ENCODE data around the gene ARL8A.

Gene ARL8A

DNA sequence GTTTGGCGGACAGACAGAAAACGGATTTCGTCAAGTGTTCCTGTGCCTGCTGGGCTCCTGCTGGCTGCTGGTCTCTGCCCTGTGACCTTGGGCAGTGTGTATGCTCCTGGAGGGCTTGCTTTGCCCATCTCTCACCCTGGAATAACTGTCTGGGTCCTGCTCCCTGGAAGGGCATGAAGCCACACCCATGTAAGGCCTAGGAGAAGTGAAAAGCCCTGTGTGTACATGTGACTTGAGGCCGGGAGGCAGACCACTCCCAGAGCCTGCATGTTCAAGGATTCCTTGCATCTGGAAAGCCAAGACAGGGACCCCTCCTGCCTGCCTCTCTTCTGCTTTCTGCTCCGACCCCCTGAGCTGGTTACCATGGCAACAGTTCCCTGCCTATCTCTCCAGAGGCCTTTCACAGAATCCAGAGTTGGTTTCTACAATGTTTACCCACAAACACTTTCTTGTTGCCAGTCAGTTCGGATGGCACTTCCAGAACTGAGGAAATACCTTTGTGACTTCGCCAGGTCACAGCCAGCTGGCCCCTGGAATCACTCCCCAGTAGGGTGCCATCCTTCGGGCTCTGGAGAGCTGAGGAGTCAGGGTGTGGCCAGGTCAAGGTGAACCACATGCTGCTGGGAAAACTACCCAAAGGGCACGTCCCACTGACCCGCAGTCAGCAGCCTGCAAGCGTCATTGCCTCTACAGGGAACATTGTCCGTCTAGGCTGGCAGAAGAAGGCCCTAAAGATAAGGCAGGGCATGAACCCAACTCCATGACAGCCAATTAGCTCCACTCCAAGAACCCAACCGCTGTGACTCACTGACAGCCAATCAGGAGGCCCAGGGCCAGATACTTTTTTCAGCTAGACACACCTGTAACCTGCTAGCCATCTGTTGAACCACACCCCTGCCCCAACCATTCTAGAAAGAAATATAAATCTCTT, 36.5 kb downstream of the ARL8A start:
- Mint-ChIP-seq H3K9me3 (no peaks in the 10 kb centered on the region), H3K4me3 (no peak overlapping the region), H3K27me3 (ENCODE audit: low read depth) (no peaks in the 10 kb centered on the region), H3K4me1 (ENCODE audit: low read depth) (no peaks in the 10 kb centered on the region), H3K36me3 (ENCODE audit: low read depth) (no peaks in the 10 kb centered on the region), H3K27ac (no peak overlapping the region)

GRCh38 chr1:202107321-202107761, 37.2 kb downstream of the ARL8A start:
- H3K27ac Mint-ChIP-seq: no peak overlapping the region
- no peaks in the 10 kb centered on the region for H3K36me3 Mint-ChIP-seq (ENCODE audit: low read depth)
- no peaks in the 10 kb centered on the region for H3K27me3 Mint-ChIP-seq (ENCODE audit: low read depth)
- no peak overlapping the region for H3K4me3 Mint-ChIP-seq
- no peaks in the 10 kb centered on the region for H3K9me3 Mint-ChIP-seq
- H3K4me1 Mint-ChIP-seq (ENCODE audit: low read depth): no peaks in the 10 kb centered on the region

GRCh38 chr1:202106340-202107254, 37.9 kb downstream of the ARL8A start:
- H3K4me3 Mint-ChIP-seq: no peak overlapping the region

DNA sequence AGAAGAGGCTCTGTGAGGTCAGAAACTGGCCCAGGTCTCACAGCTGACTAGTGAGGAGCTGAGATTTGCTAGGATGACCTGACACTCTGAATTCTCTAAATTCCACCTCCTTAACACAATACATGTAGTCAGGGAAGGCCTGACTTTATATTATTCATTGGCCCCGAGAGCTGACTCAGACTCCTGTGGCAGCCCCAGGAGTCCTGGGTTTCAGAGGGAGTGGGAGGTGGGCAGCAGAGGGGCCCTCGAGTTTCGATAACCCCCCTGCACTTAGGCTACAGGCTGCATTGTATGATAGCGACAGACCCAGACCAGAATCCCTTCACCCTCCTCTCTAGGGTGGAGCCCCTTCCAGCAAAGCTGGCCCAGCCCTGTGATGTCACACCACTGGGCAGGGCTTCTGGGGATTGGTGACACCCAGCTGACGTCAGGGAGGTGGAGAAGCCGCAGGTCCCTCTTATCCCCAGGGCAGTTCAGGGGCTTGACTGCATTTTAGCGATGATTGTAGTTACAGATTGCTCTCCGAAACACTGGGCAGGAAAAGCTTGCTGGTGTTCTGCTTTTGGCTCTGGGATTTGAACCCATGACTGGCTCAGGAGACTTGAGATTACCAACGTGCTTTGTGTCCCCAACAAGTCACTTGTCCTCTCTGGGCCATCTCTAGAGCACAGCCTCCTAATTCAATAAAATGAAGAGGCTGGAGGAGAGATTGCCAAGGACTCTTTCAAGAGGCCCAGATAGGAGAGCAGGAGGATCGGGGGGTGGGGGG, 38.8 kb downstream of the ARL8A start:
- Mint-ChIP-seq H3K4me1 (ENCODE audit: low read depth) (no peaks in the 10 kb centered on the region), H3K4me3 (no peak overlapping the region), H3K27me3 (ENCODE audit: low read depth) (no peaks in the 10 kb centered on the region), H3K9me3 (no peaks in the 10 kb centered on the region), H3K36me3 (ENCODE audit: low read depth) (no peaks in the 10 kb centered on the region), H3K27ac (no peak overlapping the region)

More at GRCh38 chr1:202106340-202107254, 37.9 kb downstream of the ARL8A start:
- no peaks in the 10 kb centered on the region for H3K36me3 Mint-ChIP-seq (ENCODE audit: low read depth)
- H3K27ac Mint-ChIP-seq: no peak overlapping the region
- no peaks in the 10 kb centered on the region for H3K27me3 Mint-ChIP-seq (ENCODE audit: low read depth)
- no peaks in the 10 kb centered on the region for H3K9me3 Mint-ChIP-seq
- H3K4me1 Mint-ChIP-seq (ENCODE audit: low read depth): no peaks in the 10 kb centered on the region

DNA sequence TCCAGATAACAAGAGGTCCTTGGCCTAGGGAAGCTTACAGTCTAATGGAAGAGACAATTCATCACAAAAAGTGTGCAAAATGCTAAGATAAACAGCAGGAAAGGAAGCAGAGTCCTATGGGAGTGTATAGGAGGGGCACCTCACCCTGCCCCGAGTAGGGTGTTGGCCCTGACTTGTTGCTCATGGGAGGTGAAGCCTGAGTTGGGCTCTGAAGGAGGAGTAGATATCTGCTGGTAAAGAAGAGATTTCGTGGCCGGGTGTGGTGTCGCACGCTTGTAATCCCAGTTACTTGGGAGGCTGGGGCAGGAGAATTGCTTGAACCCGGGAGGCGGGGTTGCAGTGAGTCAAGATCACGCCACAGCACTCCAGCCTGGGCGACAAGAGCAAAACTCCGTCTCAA, 40.5 kb downstream of the ARL8A start:
- Mint-ChIP-seq H3K4me3 (no peak overlapping the region), H3K27me3 (ENCODE audit: low read depth) (no peaks in the 10 kb centered on the region), H3K36me3 (ENCODE audit: low read depth) (no peaks in the 10 kb centered on the region), H3K4me1 (ENCODE audit: low read depth) (no peaks in the 10 kb centered on the region), H3K27ac (no peak overlapping the region), H3K9me3 (no peaks in the 10 kb centered on the region)

DNA sequence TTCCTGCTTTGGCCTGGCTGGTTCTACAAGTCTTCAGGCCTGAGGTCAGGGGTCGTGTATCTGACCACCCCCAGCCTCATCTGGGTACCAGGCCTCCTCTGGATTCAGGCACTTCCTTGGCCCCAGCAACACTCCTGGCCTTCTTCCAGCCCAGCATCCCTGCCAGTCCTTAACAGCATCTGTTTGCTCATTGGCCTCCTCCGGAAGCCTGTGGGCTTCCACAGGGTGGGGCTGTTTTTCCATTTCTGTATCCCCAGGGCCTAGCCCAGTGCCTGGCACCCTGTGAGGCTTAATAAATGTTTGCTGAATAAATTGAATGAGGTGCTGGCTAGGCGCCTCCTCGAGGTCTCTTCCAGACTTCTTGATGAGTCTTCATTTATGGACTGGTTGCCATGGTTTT, 43.4 kb downstream of the ARL8A start:
- Mint-ChIP-seq H3K4me3 (no peak overlapping the region), H3K36me3 (ENCODE audit: low read depth) (no peaks in the 10 kb centered on the region), H3K27ac (no peak overlapping the region), H3K9me3 (no peaks in the 10 kb centered on the region), H3K4me1 (ENCODE audit: low read depth) (no peaks in the 10 kb centered on the region), H3K27me3 (ENCODE audit: low read depth) (no peaks in the 10 kb centered on the region)

DNA sequence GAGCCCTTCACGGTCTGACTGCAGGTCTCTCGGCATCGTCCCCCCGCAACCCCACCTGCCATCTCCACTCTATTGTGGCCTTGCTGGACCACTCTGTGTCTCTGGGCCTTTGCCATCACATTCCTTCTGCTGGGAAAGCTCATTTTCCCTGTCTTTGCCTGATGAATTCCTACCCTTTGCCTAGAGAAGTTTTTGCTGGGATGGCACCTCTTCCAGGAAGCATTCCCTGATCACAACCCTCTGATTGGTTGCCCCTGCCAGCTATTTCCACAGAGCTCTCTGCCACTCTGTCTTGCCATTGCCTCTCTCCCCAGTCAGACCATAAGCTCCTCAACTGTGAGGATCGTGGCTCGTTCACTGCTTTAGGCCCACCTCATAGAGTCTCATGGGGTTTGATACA, 50.7 kb downstream of the ARL8A start:
- Mint-ChIP-seq H3K27me3 (ENCODE audit: low read depth) (peaks cover 4% of the 10 kb centered on the region), H3K27ac (no peak overlapping the region), H3K4me3 (no peak overlapping the region), H3K4me1 (ENCODE audit: low read depth) (no peaks in the 10 kb centered on the region), H3K9me3 (no peaks in the 10 kb centered on the region), H3K36me3 (ENCODE audit: low read depth) (no peaks in the 10 kb centered on the region)

DNA sequence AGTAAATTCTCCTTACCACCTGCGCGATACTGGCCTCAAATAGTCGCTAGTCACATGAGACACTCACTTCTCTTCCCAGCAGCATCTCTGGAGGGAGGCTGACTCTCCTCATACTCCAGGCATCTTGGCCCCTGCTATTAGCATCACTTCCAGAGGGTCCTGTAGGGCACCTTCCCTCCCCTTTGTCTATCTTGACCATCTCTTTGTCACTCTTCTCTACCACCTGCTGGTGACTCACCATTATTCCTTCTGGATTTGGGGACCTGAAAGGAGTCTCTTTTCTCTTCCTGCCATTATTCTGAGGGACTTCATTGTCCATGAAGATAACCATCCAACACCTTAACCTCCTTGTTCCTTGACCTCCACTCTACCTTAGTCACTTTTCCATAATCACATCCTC, 53.5 kb downstream of the ARL8A start:
- Mint-ChIP-seq H3K27me3 (ENCODE audit: low read depth) (peaks cover 4% of the 10 kb centered on the region), H3K4me3 (no peak overlapping the region), H3K4me1 (ENCODE audit: low read depth) (no peaks in the 10 kb centered on the region), H3K36me3 (ENCODE audit: low read depth) (no peaks in the 10 kb centered on the region), H3K27ac (no peak overlapping the region), H3K9me3 (no peaks in the 10 kb centered on the region)

- no peaks in the 10 kb centered on the region for H3K4me1 Mint-ChIP-seq (ENCODE audit: low read depth)
- H3K9me3 Mint-ChIP-seq: no peaks in the 10 kb centered on the region
- H3K27ac Mint-ChIP-seq: no peak overlapping the region
- no peaks in the 10 kb centered on the region for H3K27me3 Mint-ChIP-seq (ENCODE audit: low read depth)
- H3K4me3 Mint-ChIP-seq: no peak overlapping the region
- no peaks in the 10 kb centered on the region for H3K36me3 Mint-ChIP-seq (ENCODE audit: low read depth)
These were observed 56.3 kb downstream of the ARL8A start for GRCh38 chr1:202088206-202088605.

- Mint-ChIP-seq H3K27me3 (ENCODE audit: low read depth) (no peaks in the 10 kb centered on the region), H3K9me3 (no peaks in the 10 kb centered on the region), H3K4me3 (no peak overlapping the region), H3K27ac (no peak overlapping the region), H3K4me1 (ENCODE audit: low read depth) (no peaks in the 10 kb centered on the region), H3K36me3 (ENCODE audit: low read depth) (no peaks in the 10 kb centered on the region)
These were observed 57.8 kb downstream of the ARL8A start for GRCh38 chr1:202086579-202087350.

DNA sequence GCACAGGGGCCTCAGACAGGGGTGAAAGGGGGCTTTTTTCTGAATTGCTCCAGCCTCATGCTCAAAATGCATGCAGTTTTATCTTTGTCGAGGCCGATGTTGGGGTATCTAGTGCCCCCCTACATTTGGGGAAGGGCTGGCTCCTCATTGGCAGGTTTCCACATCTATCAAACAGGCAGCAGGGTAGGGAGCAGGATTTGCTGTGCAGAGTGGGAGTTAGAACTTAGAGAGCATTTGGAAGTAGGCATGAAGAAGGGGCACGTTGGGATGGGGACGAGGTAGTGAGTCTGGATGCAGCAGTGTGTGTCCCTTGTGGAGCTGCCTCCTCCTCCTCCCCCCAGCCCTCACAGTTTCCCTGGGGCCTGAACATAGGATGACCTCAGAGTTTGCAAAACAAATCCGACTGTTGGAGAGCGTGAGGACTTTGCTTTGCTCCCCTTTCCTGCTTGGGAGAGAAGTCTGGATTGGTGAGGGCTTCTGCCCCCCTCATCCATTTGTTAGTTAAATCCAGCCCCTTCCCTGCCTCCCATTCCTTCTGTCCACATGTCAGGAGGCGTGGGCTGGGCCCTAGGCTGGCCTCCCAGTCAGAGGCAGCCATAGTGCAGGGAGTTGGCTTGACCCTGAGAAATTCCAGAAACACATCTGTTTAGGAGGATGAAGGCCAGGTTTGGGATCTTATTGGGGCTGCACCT, 58.7 kb downstream of the ARL8A start:
- Mint-ChIP-seq H3K36me3 (ENCODE audit: low read depth) (no peaks in the 10 kb centered on the region), H3K27me3 (ENCODE audit: low read depth) (no peaks in the 10 kb centered on the region), H3K9me3 (no peaks in the 10 kb centered on the region), H3K4me3 (no peak overlapping the region), H3K4me1 (ENCODE audit: low read depth) (no peaks in the 10 kb centered on the region), H3K27ac (no peak overlapping the region)

DNA sequence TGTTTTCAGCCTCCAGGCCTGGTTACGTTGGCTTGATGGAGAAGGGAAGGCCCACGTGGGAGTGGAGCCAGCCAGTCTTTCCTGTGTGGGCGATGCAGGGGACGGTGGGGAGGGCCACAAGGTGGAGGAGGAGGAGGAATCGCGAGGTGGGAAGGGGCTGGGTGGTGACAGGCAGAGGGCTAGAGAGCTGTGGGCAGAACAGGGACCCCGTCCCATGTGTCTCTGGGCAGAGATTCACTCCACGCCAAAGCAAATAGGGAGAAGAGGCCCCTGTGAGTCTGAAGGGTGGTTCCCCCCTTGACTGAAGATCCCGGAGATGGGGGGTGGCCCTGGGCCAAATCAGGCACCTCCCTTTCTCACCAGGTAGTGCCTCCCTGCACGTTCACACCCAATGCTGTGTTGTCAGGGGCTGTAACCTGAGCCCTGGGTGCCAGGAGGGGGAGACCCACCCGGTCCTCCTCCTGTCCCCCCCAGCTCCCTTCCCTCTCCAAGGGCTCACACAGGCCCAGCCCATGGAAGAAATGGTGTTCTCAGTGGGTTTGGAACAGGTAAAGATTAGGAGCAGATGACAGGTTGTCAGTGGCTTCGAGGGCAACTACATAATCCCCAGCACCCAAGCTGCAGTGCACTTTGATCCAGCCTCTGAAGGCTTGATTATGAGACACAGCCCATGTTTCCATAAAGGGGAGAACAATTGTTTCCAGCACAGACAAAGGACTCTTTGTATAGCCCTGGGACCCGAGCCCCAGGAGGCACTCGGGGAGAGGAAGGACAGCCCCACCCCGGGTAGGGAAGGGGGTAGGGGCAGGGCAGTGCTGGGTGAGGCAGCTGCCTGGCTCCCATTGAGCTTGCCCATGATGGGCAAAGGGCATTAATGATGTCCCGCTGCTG, 59.5 kb downstream of the ARL8A start:
- H3K27me3 Mint-ChIP-seq (ENCODE audit: low read depth): no peaks in the 10 kb centered on the region
- H3K4me1 Mint-ChIP-seq (ENCODE audit: low read depth): no peaks in the 10 kb centered on the region
- H3K4me3 Mint-ChIP-seq: no peak overlapping the region
- no peaks in the 10 kb centered on the region for H3K36me3 Mint-ChIP-seq (ENCODE audit: low read depth)
- H3K9me3 Mint-ChIP-seq: no peaks in the 10 kb centered on the region
- H3K27ac Mint-ChIP-seq: no peak overlapping the region

Measured in T-helper 1 cell treated with Interleukin-12 subunit alpha and Interleukin-12 subunit beta and Interleukin-4 antibody, amounts not matched to agents 30 μg/mL and 1 μg/mL, for 36 hours (primary cell).